Omental fat pad (tissue), 4 donors: ENCODE measurements around the gene WFDC1. TPM values are rescaled to one million over a fixed set of nuclear protein-coding genes. Genes with fewer than 3 reads are reported as not detected.

Experiments used
- ATAC-seq: fragments of 150-250 bp; one replicate; pipeline ENCODE4 v1.9.1; 2016; ENCODE audit warnings: mild to moderate bottlenecking, moderate library complexity; ENCODE audit not compliant: low FRiP score
- DNase-seq: peaks from one replicate; pipeline ENCODE4 v3.0.0-alpha.2; 2019; ENCODE audit warnings: low spot score
- total RNA-seq, 4 donors: library from RNA; depleted of rRNA; stranded (reverse); fragments of >200 nt; gene quantifications; one replicate each; pipeline ENCODE4 v1.1.0, GENCODE V29; 2016
- TF ChIP-seq, protein P1 (sequence below), 3 donors: fragments of 450-650 bp; IDR thresholded peaks; one replicate each; pipeline ENCODE4 v1.5.1; 2016 to 2017; ENCODE audit warnings: antibody characterized with exemption in 3 of 3, mild to moderate bottlenecking in 3 of 3, moderate library complexity in 2 of 3

WFDC1 gene
- total RNA-seq, 4 donors from 2014 or later = 0.36 to 4.7 (median 2.5) TPM

DNA sequence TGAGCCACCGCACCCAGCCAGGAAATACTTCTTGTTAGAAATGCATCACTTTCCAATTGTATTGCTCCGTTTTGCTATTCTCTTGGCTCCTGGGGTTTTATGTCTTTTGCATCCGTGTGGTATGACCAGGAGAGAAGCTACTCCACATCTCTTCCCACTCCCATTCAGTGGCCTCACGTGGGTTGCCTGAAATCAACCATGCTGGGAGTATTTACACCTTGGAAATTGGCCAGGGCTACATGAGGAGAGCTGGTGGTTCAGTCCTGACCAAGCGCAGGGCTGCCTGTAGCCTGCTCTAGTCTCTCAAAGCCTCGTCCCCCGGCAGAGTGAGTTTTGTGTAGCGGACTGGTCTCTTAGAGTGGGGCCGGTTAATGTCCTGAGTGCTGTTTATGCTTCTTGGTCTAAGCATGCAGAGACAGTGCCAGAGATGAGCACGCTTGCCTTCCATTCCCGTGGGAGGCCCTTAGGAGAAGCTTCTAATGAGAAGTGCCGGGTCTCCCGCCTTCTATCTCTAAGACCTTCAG, 3.8 kb downstream of the WFDC1 start:
- TF ChIP-seq, protein P1, sequence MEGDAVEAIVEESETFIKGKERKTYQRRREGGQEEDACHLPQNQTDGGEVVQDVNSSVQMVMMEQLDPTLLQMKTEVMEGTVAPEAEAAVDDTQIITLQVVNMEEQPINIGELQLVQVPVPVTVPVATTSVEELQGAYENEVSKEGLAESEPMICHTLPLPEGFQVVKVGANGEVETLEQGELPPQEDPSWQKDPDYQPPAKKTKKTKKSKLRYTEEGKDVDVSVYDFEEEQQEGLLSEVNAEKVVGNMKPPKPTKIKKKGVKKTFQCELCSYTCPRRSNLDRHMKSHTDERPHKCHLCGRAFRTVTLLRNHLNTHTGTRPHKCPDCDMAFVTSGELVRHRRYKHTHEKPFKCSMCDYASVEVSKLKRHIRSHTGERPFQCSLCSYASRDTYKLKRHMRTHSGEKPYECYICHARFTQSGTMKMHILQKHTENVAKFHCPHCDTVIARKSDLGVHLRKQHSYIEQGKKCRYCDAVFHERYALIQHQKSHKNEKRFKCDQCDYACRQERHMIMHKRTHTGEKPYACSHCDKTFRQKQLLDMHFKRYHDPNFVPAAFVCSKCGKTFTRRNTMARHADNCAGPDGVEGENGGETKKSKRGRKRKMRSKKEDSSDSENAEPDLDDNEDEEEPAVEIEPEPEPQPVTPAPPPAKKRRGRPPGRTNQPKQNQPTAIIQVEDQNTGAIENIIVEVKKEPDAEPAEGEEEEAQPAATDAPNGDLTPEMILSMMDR (IDR thresholded peaks at IDR 0.05) = no peak

DNA sequence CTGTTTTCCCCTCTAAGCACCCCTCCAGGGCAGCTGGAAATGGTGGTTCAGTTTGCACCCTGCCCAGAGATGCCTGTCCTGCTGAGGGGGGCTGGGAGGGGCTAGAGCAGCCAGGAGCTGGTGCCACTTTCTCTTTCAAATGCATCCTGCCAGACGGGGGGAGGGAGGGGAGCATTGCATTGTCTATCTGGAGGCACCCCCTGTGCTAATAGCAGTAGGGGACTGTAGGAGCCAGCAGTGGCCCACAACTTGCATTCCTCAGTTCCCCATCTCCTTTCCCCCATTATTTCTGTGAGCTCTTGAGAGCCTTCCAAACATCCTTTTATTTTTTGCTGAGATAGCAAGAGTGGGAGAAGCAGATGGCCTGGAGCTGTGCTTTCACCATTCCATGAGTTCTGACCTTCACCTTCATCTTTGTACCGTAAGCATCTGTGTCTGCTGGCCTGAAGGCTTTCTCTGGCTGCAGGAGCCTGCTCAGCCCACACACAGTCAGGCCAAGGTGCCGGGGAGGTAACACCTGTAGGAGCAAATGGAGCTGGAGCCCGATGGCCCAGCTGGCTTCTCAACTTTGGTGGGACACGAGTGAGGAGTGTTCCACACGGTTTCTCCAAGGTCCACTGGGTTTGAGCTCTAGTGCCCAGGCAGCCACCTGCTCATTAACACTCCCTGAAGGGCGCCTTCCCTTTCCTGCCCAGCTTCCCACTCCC, 5.2 kb downstream of the WFDC1 start:
- TF ChIP-seq, protein P1 (IDR thresholded peaks at IDR 0.05) = no peak
- ATAC-seq (no peak), DNase-seq (no peak)

More for the DNA sequence above, 3.8 kb downstream of the WFDC1 start:
- DNase-seq (no peak), ATAC-seq (no peak)

DNA sequence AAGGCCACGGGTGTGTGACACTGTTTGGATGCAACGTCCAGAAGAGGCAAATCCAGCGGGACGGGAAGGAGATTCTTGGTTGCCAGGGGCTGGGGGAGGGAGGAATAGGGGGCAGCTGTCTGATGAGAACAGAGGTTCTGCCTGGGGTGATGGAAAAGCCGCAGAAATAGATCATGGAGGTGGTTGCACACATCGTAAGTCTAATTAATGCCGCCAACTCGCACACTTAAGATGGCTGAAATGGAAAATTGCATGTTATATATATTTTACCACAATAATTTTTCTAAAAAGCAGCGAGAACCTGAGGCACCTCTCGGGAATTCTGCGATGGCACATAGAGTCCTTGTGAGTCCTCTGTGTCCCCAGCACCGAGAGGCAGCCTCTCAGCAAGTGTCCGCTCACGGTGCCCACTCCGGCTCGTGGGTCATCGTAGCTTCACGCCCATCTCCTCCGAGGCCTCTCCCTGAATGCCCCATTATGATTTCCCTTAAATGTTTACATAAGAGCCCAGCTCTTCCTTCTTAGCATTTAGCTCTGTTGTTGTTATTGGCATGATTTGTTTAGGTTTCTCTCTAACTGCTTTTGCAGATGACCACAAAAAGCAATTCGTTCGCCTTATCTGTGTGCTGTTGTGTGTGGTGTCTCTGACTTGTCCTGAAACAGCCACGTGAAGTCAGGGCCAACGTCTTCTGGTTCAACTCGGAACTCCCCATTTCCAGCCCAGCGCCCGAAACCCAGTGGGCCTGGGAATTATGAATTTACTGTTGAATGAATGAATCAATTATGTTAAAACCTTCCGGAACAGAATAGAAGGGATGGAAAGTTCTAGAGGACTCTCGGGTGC, 7.7 kb downstream of the WFDC1 start:
- TF ChIP-seq, protein P1 (IDR thresholded peaks at IDR 0.05) = no peak
- DNase-seq (no peak), ATAC-seq (no peak)

GRCh38 chr16:84303023-84303422, 8.3 kb downstream of the WFDC1 start:
- no peak for DNase-seq
- TF ChIP-seq, protein P1 (IDR thresholded peaks at IDR 0.05) = no peak
- ATAC-seq = no peak

DNA sequence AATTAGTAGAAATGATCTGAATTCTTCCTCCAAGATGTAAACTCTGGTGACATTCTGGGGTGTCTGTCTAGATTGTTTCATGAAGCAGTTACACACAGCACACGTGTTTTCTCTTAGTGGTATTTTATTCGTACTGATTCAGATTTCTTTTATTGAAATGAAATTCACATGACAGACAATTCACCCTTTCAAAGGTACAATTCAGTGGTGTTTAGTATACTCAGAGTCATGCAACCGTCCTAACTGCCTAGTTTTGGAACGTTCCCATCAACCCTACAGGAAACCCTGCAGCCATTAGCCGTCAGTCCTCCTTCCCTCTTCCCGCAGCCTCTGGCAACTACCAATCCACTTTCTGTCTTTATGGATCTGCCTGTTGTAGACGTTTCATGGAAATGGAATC, 8.8 kb downstream of the WFDC1 start:
- DNase-seq (no peak), ATAC-seq (no peak)
- TF ChIP-seq, protein P1 (IDR thresholded peaks at IDR 0.05) = no peak

- ATAC-seq (no peak), DNase-seq (no peak)
- TF ChIP-seq, protein P1 (IDR thresholded peaks at IDR 0.05) = no peak
Measured at GRCh38 chr16:84306564-84306963, 11.9 kb downstream of the WFDC1 start.
